Measurements from ENCODE around the gene CCIN. TPM values are rescaled to one million over a fixed set of nuclear protein-coding genes. Genes with fewer than 3 reads are reported as not detected.

The CCIN gene
- total and polyA plus RNA-seq, 9 of the 15 experiments (the other 6 are each of a cell fraction or from before 2014, with no cell fraction given) = not detected

DNA sequence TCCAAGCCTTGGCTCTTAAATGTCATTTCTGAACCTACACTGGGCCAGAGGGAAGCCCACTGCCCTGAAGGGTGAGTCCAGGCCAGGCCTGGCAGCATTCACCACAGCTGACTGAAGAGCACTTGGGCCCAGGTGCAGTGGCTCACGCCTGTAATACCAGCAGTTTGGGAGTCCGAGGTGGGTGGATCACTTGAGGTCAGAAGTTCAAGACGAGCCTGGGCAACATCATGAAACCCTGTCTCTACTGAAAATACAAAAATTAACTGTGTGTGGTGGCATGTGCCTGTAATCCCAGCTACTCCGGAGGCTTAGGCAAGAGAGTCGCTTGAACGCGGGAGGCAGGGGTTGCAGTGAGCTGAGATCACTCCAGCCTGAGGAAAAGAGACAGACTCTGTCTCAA, 5.1 kb downstream of the CCIN start:
- WGBS (ENCODE audit: insufficient coverage, low coverage, missing lambda C conversion rate) = 65% methylated on average over 7 of the region's 7 CpGs
- POLR2A ChIA-PET = interaction anchor here (1.1 to 3.2 kb wide), 2 partner anchors 8 to 16 kb away, joined by 3 to 13 read pairs; partner anchors contain the start of gene CLTA
- intact Hi-C loops (cut with micrococcal nuclease) = no loop called here
- ATAC-seq (no peak), FAIRE-seq (no peak), DNase-seq (ENCODE audit: extremely low read depth in 1 of 4, low spot score in 3 of 4) (no peak)
- no TSS peak for BruUV-seq (replicated peaks)
- Histone ChIP-seq H2AFZ (ENCODE audit: low read depth, low read length) (no peak overlapping the region), H4K20me1 (replicated peaks; ENCODE audit: control insufficient read depth, insufficient read depth, low read length) (no peaks in the 10 kb centered on the region), H3K79me2 (ENCODE audit: control insufficient read depth, insufficient read depth, low read length) (no peaks in the 10 kb centered on the region), H3K9ac (ENCODE audit: insufficient read depth in 1 of 2, low read depth in 2 of 2, low read length in 2 of 2) (no peak overlapping the region), H3K4me2 (ENCODE audit: insufficient read depth, low read length) (no peak overlapping the region), H3K9me1 (ENCODE audit: control insufficient read depth, insufficient read depth, low read length) (no peaks in the 10 kb centered on the region), H3K27ac (ENCODE audit: extremely low read depth, low read depth, low read length) (no peak overlapping the region), H3K4me3 (no peak overlapping the region), H3K36me3 (ENCODE audit: control insufficient read depth, insufficient read depth, low read length) (no peaks in the 10 kb centered on the region), H3K27me3 (ENCODE audit: control insufficient read depth in 2 of 2, insufficient read depth in 2 of 2, low read length in 2 of 2) (peaks cover 0 to 15% of the 10 kb centered on the region in 2 experiments; a peak in 2 of 5 replicates), H3K4me1 (replicated peaks in 1 of 2; ENCODE audit: control insufficient read depth in 2 of 2, insufficient read depth in 2 of 2, low read length in 2 of 2) (no peaks in the 10 kb centered on the region; a peak in 2 of 5 replicates), H3K9me3 (replicated peaks; ENCODE audit: control insufficient read depth, insufficient read depth, low read depth, low read length) (no peaks in the 10 kb centered on the region)
- CTCF ChIA-PET (ENCODE audit: low intra/inter-chr PET ratio) = no interaction called here
- in situ Hi-C loops (cut with MboI) = no loop called here
- TF ChIP-seq SMAD1 (IDR thresholded peaks at IDR 0.05; ENCODE audit: low read depth, low read length, partially characterized antibody) (no peak), NFE2 (IDR thresholded peaks at IDR 0.05; ENCODE audit: low read depth) (no peak), ZKSCAN1 (IDR thresholded peaks at IDR 0.05; ENCODE audit: low read depth, low read length) (no peak), FOXK1 (CRISPR knock-in tag; IDR thresholded peaks at IDR 0.05; ENCODE audit: borderline replicate concordance) (no peak)

DNA sequence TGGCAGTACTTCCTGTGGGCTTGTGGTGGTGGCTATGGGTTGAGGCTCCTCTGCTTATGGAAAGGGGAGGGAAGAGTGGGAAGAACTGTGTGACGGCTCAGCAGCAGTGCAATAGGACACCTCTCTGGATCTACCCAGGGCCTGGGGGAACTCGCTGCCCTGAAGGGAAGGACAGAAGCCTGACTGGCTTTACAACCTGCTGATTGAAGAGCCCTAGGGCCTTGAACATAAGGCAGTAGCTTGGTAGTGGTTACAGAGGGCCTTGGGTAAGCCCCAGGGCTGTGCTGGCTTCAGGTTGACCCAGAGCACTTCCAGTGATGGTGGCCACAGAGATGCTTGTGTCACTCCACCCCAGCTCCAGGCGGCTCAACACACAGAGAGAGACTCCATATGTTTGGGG, 5.5 kb downstream of the CCIN start:
- ChIA-PET CTCF (ENCODE audit: low intra/inter-chr PET ratio) (no interaction called here), POLR2A (interaction anchor here (1.1 to 3.2 kb wide), 2 partner anchors 9 to 16 kb away, joined by 3 to 13 read pairs; partner anchors contain the start of gene CLTA)
- no peak overlapping the region for H3K4me2 ChIP-seq (ENCODE audit: insufficient read depth, low read length)
- peaks cover 0 to 15% of the 10 kb centered on the region in 2 experiments; a peak in 2 of 5 replicates for H3K27me3 ChIP-seq (ENCODE audit: control insufficient read depth in 2 of 2, insufficient read depth in 2 of 2, low read length in 2 of 2)
- 17% methylated on average over 2 of the region's 3 CpGs for WGBS (ENCODE audit: insufficient coverage, low coverage, missing lambda C conversion rate)
- TF ChIP-seq NFATC3 (IDR thresholded peaks at IDR 0.05) (no peak), C11orf30 (IDR thresholded peaks at IDR 0.05; ENCODE audit: low read depth) (no peak), NEUROD1 (IDR thresholded peaks at IDR 0.05; ENCODE audit: borderline replicate concordance, low read depth, low read length, partially characterized antibody) (no peak), HSF4 (CRISPR knock-in tag; IDR thresholded peaks at IDR 0.05; ENCODE audit: borderline replicate concordance) (no peak), MCM7 (IDR thresholded peaks at IDR 0.05) (no peak), DMBX1 (CRISPR knock-in tag; IDR thresholded peaks at IDR 0.05; ENCODE audit: borderline replicate concordance) (no peak), DDX20 (tag; IDR thresholded peaks at IDR 0.05; ENCODE audit: low read depth) (no peak)
- TF ChIP-seq, protein P1, sequence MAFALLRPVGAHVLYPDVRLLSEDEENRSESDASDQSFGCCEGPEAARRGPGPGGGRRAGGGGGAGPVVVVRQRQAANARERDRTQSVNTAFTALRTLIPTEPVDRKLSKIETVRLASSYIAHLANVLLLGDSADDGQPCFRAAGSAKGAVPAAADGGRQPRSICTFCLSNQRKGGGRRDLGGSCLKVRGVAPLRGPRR (CRISPR knock-in tag; IDR thresholded peaks at IDR 0.05) = no peak
- H4K20me1 ChIP-seq (replicated peaks; ENCODE audit: control insufficient read depth, insufficient read depth, low read length) = no peaks in the 10 kb centered on the region
- no peak overlapping the region for H2AFZ ChIP-seq (ENCODE audit: low read depth, low read length)
- ATAC-seq (no peak; the same call in 2 of the 3 replicates), FAIRE-seq (no peak), DNase-seq (ENCODE audit: extremely low read depth in 1 of 4, low spot score in 3 of 4) (no peak)
- no peaks in the 10 kb centered on the region for H3K9me3 ChIP-seq (replicated peaks; ENCODE audit: control insufficient read depth, insufficient read depth, low read depth, low read length)
- H3K9me1 ChIP-seq (ENCODE audit: control insufficient read depth, insufficient read depth, low read length) = no peaks in the 10 kb centered on the region
- no peaks in the 10 kb centered on the region for H3K36me3 ChIP-seq (ENCODE audit: control insufficient read depth, insufficient read depth, low read length)
- H3K27ac ChIP-seq (ENCODE audit: extremely low read depth, low read depth, low read length) = no peak overlapping the region
- no peak overlapping the region for H3K9ac ChIP-seq (ENCODE audit: insufficient read depth in 1 of 2, low read depth in 2 of 2, low read length in 2 of 2)
- no peaks in the 10 kb centered on the region; a peak in 1 of 5 replicates for H3K4me1 ChIP-seq (replicated peaks in 1 of 2; ENCODE audit: control insufficient read depth in 2 of 2, insufficient read depth in 2 of 2, low read length in 2 of 2)
- H3K4me3 ChIP-seq = no peak overlapping the region
- in situ Hi-C loops (cut with MboI) = no loop called here
- H3K79me2 ChIP-seq (ENCODE audit: control insufficient read depth, insufficient read depth, low read length) = no peaks in the 10 kb centered on the region
- intact Hi-C loops (cut with micrococcal nuclease) = no loop called here
- no TSS peak for BruUV-seq (replicated peaks)

Data from K562 (cell line).